PFSK-1 (cell line): ENCODE data around the gene RPS6KC1.

Experiments
- FOXP2 ChIP-seq: optimal IDR thresholded peaks from 2 replicates; pipeline ENCODE3; 2011; ENCODE audit warnings: borderline replicate concordance, control low read depth, inconsistent platforms; ENCODE audit not compliant: insufficient read depth; ENCODE audit errors: extremely low read length, extremely low read depth
- TAF1 ChIP-seq: IDR thresholded peaks from 2 replicates; pipeline ENCODE4 v1.6.1; 2012; ENCODE audit warnings: low read length, control low read depth, borderline replicate concordance; ENCODE audit not compliant: insufficient read depth

DNA sequence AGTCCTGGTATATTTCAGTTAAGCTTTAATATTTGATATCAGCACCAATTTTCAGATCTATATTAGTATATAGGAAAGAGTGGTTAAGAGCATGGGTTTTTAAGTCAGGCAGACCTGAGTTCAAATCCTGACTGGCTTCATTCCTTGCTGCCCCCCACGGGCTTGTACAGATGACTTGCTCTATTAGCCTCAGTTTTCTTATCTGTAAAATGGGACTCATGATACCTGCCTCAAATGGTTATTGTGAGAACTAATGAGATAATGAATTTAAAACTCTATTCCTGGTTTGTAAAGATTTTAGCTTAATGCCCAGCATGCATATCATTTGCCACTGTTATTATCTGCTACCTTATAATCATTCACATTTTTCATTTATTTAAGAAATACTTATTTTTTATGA lies 264.5 kb downstream of the RPS6KC1 start:
- TF ChIP-seq FOXP2 (no peak), TAF1 (no peak)
